ENCODE measurements around the gene WDR36. TPM values are rescaled to one million over a fixed set of nuclear protein-coding genes. Genes with fewer than 3 reads are reported as not detected.

WDR36 gene
- total and polyA plus RNA-seq, 2 experiments from 2014 or later: 18.5 to 56.8 TPM

DNA sequence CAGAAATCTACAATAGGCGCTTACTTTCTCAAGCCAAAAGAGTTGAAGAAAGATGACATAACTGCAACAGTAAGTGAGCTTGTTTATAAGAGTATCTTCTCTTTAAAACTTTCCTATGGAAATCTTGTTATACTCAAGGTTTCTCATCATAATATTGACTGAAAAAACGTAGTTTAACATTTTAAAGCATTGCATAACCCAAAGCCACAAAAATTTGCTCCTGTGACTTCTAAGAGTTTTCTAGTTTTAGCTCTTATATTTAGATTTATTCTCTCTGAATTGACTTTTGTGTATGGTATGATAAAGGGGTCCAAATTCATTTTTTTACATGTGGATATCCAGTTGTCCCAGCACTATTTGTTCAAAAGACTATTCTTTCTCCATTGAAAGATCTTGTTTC lies 15.2 kb downstream of the WDR36 start:
- Mint-ChIP-seq H3K4me1 (no peaks in the 10 kb centered on the region), H3K27me3 (ENCODE audit: insufficient read depth, low read depth, poor library complexity) (no peaks in the 10 kb centered on the region), H3K9me3 (no peaks in the 10 kb centered on the region), H3K4me3 (no peak overlapping the region), H3K27ac (no peak overlapping the region), H3K36me3 (ENCODE audit: low read depth) (peaks cover 67% of the 10 kb centered on the region)
- no peaks in the 10 kb centered on the region for H3K4me1 ChIP-seq (ENCODE audit: insufficient read depth)
- H4K20me1 ChIP-seq (replicated peaks; ENCODE audit: insufficient read depth): no peaks in the 10 kb centered on the region
- no peak overlapping the region for H3K4me2 ChIP-seq
- no peaks in the 10 kb centered on the region for H3F3A ChIP-seq (replicated peaks; ENCODE audit: low read depth)
- TF ChIP-seq ZNF331 (CRISPR knock-in tag; IDR thresholded peaks at IDR 0.05; ENCODE audit: low read depth): no peak
- TF ChIP-seq ZNF114 (CRISPR knock-in tag; IDR thresholded peaks at IDR 0.05): no peak
- no peak for TF ChIP-seq EZH2phosphoT487 (IDR thresholded peaks at IDR 0.05; ENCODE audit: unreplicated experiment)
- TF ChIP-seq, protein P1, sequence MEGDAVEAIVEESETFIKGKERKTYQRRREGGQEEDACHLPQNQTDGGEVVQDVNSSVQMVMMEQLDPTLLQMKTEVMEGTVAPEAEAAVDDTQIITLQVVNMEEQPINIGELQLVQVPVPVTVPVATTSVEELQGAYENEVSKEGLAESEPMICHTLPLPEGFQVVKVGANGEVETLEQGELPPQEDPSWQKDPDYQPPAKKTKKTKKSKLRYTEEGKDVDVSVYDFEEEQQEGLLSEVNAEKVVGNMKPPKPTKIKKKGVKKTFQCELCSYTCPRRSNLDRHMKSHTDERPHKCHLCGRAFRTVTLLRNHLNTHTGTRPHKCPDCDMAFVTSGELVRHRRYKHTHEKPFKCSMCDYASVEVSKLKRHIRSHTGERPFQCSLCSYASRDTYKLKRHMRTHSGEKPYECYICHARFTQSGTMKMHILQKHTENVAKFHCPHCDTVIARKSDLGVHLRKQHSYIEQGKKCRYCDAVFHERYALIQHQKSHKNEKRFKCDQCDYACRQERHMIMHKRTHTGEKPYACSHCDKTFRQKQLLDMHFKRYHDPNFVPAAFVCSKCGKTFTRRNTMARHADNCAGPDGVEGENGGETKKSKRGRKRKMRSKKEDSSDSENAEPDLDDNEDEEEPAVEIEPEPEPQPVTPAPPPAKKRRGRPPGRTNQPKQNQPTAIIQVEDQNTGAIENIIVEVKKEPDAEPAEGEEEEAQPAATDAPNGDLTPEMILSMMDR (conservative IDR thresholded peaks at IDR 0.05; ENCODE audit: low read depth in 2 of 2): no peak
- TF ChIP-seq, protein P2, sequence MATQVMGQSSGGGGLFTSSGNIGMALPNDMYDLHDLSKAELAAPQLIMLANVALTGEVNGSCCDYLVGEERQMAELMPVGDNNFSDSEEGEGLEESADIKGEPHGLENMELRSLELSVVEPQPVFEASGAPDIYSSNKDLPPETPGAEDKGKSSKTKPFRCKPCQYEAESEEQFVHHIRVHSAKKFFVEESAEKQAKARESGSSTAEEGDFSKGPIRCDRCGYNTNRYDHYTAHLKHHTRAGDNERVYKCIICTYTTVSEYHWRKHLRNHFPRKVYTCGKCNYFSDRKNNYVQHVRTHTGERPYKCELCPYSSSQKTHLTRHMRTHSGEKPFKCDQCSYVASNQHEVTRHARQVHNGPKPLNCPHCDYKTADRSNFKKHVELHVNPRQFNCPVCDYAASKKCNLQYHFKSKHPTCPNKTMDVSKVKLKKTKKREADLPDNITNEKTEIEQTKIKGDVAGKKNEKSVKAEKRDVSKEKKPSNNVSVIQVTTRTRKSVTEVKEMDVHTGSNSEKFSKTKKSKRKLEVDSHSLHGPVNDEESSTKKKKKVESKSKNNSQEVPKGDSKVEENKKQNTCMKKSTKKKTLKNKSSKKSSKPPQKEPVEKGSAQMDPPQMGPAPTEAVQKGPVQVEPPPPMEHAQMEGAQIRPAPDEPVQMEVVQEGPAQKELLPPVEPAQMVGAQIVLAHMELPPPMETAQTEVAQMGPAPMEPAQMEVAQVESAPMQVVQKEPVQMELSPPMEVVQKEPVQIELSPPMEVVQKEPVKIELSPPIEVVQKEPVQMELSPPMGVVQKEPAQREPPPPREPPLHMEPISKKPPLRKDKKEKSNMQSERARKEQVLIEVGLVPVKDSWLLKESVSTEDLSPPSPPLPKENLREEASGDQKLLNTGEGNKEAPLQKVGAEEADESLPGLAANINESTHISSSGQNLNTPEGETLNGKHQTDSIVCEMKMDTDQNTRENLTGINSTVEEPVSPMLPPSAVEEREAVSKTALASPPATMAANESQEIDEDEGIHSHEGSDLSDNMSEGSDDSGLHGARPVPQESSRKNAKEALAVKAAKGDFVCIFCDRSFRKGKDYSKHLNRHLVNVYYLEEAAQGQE (IDR thresholded peaks at IDR 0.05; ENCODE audit: unreplicated experiment): no peak
- TF ChIP-seq, protein P3, sequence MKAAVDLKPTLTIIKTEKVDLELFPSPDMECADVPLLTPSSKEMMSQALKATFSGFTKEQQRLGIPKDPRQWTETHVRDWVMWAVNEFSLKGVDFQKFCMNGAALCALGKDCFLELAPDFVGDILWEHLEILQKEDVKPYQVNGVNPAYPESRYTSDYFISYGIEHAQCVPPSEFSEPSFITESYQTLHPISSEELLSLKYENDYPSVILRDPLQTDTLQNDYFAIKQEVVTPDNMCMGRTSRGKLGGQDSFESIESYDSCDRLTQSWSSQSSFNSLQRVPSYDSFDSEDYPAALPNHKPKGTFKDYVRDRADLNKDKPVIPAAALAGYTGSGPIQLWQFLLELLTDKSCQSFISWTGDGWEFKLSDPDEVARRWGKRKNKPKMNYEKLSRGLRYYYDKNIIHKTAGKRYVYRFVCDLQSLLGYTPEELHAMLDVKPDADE (IDR thresholded peaks at IDR 0.05): no peak
- TF ChIP-seq EZH2 (IDR thresholded peaks at IDR 0.05; ENCODE audit: low read depth, unreplicated experiment): no peak
- TF ChIP-seq NANOG (IDR thresholded peaks at IDR 0.05; ENCODE audit: borderline replicate concordance): no peak
- TF ChIP-seq POLR2AphosphoS5 (IDR thresholded peaks at IDR 0.05; ENCODE audit: low read depth): no peak
- TF ChIP-seq JUNB (IDR thresholded peaks at IDR 0.05; ENCODE audit: unreplicated experiment): no peak
- TF ChIP-seq, protein P4, sequence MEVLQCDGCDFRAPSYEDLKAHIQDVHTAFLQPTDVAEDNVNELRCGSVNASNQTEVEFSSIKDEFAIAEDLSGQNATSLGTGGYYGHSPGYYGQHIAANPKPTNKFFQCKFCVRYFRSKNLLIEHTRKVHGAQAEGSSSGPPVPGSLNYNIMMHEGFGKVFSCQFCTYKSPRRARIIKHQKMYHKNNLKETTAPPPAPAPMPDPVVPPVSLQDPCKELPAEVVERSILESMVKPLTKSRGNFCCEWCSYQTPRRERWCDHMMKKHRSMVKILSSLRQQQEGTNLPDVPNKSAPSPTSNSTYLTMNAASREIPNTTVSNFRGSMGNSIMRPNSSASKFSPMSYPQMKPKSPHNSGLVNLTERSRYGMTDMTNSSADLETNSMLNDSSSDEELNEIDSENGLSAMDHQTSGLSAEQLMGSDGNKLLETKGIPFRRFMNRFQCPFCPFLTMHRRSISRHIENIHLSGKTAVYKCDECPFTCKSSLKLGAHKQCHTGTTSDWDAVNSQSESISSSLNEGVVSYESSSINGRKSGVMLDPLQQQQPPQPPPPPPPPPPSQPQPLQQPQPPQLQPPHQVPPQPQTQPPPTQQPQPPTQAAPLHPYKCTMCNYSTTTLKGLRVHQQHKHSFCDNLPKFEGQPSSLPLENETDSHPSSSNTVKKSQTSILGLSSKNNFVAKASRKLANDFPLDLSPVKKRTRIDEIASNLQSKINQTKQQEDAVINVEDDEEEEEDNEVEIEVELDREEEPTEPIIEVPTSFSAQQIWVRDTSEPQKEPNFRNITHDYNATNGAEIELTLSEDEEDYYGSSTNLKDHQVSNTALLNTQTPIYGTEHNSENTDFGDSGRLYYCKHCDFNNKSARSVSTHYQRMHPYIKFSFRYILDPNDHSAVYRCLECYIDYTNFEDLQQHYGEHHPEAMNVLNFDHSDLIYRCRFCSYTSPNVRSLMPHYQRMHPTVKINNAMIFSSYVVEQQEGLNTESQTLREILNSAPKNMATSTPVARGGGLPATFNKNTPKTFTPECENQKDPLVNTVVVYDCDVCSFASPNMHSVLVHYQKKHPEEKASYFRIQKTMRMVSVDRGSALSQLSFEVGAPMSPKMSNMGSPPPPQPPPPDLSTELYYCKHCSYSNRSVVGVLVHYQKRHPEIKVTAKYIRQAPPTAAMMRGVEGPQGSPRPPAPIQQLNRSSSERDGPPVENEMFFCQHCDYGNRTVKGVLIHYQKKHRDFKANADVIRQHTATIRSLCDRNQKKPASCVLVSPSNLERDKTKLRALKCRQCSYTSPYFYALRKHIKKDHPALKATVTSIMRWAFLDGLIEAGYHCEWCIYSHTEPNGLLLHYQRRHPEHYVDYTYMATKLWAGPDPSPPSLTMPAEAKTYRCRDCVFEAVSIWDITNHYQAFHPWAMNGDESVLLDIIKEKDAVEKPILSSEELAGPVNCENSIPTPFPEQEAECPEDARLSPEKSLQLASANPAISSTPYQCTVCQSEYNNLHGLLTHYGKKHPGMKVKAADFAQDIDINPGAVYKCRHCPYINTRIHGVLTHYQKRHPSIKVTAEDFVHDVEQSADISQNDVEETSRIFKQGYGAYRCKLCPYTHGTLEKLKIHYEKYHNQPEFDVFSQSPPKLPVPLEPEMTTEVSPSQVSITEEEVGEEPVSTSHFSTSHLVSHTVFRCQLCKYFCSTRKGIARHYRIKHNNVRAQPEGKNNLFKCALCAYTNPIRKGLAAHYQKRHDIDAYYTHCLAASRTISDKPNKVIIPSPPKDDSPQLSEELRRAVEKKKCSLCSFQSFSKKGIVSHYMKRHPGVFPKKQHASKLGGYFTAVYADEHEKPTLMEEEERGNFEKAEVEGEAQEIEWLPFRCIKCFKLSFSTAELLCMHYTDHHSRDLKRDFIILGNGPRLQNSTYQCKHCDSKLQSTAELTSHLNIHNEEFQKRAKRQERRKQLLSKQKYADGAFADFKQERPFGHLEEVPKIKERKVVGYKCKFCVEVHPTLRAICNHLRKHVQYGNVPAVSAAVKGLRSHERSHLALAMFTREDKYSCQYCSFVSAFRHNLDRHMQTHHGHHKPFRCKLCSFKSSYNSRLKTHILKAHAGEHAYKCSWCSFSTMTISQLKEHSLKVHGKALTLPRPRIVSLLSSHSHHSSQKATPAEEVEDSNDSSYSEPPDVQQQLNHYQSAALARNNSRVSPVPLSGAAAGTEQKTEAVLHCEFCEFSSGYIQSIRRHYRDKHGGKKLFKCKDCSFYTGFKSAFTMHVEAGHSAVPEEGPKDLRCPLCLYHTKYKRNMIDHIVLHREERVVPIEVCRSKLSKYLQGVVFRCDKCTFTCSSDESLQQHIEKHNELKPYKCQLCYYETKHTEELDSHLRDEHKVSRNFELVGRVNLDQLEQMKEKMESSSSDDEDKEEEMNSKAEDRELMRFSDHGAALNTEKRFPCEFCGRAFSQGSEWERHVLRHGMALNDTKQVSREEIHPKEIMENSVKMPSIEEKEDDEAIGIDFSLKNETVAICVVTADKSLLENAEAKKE (CRISPR knock-in tag; IDR thresholded peaks at IDR 0.05): no peak
- TF ChIP-seq CREB1 (CRISPR knock-in tag; IDR thresholded peaks at IDR 0.05; ENCODE audit: low read depth): no peak
- no peak for TF ChIP-seq STAT1 (IDR thresholded peaks at IDR 0.05; ENCODE audit: unreplicated experiment)
- H2AFZ ChIP-seq: no peak overlapping the region
- DNase-seq (ENCODE audit: low spot score) (no peak), ATAC-seq (no peak)
- no peak overlapping the region for H3K27ac ChIP-seq (ENCODE audit: low read depth)
- H3K4me3 ChIP-seq: no peak overlapping the region
- H3K36me3 ChIP-seq (ENCODE audit: insufficient read depth): peaks cover 77% of the 10 kb centered on the region
- H3K9me2 ChIP-seq (ENCODE audit: insufficient read depth): no peaks in the 10 kb centered on the region
- no peaks in the 10 kb centered on the region for H3K79me2 ChIP-seq (replicated peaks; ENCODE audit: insufficient read depth)
- H3K27me3 ChIP-seq (ENCODE audit: insufficient read depth): no peaks in the 10 kb centered on the region

All from GM23338 (cell line).